ENCODE measurements around the gene GOLGA1. TPM values are rescaled to one million over a fixed set of nuclear protein-coding genes. Genes with fewer than 3 reads are reported as not detected.
A peak's percentile ranks its signal among the peaks of the same experiment; 100 is the strongest.

The GOLGA1 gene
- total and polyA plus RNA-seq, 12 donors = 6.8 to 26.0 (median 18.3) TPM

GRCh38 chr9:124861342-124862229 is 79.3 kb downstream of the GOLGA1 start, which contains the start of the genes ARPC5L and RPL35:
ARPC5L (plus strand) TSS chr9:124862130; CDS start chr9:124869291, 7,161 bp downstream.
RPL35 (minus strand) TSS chr9:124861957; CDS start chr9:124861912, 45 bp downstream.
- Histone ChIP-seq H3K27me3 (no peaks in the 10 kb centered on the region), H3K4me1 (peaks cover 9 to 42% (median 38%) of the 10 kb centered on the region in 9 donors), H3K36me3 (peaks cover 0 to 47% (median 36%) of the 10 kb centered on the region in 9 donors), H3K4me3 (peak within 1 kb of the TSS; percentile 75 to 100 (median 90)), H3K27ac (peak within 1 kb of the TSS; percentile 49 to 98 (median 89)), H3K9me3 (no peaks in the 10 kb centered on the region)
- ATAC-seq = peak; percentile 94 to 98 (median 96)
- peak; percentile 94 to 95 for DNase-seq
- TF ChIP-seq, protein P1, sequence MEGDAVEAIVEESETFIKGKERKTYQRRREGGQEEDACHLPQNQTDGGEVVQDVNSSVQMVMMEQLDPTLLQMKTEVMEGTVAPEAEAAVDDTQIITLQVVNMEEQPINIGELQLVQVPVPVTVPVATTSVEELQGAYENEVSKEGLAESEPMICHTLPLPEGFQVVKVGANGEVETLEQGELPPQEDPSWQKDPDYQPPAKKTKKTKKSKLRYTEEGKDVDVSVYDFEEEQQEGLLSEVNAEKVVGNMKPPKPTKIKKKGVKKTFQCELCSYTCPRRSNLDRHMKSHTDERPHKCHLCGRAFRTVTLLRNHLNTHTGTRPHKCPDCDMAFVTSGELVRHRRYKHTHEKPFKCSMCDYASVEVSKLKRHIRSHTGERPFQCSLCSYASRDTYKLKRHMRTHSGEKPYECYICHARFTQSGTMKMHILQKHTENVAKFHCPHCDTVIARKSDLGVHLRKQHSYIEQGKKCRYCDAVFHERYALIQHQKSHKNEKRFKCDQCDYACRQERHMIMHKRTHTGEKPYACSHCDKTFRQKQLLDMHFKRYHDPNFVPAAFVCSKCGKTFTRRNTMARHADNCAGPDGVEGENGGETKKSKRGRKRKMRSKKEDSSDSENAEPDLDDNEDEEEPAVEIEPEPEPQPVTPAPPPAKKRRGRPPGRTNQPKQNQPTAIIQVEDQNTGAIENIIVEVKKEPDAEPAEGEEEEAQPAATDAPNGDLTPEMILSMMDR (IDR thresholded peaks at IDR 0.05) = peak in 7 of 9 donors; percentile 14 to 47 (median 36)
- WGBS, 2 donors = 0 to 1% methylated on average over 75 to 92 of the region's 92 CpGs
- intact Hi-C loops (cut with DNase I) = no loop called here

DNA sequence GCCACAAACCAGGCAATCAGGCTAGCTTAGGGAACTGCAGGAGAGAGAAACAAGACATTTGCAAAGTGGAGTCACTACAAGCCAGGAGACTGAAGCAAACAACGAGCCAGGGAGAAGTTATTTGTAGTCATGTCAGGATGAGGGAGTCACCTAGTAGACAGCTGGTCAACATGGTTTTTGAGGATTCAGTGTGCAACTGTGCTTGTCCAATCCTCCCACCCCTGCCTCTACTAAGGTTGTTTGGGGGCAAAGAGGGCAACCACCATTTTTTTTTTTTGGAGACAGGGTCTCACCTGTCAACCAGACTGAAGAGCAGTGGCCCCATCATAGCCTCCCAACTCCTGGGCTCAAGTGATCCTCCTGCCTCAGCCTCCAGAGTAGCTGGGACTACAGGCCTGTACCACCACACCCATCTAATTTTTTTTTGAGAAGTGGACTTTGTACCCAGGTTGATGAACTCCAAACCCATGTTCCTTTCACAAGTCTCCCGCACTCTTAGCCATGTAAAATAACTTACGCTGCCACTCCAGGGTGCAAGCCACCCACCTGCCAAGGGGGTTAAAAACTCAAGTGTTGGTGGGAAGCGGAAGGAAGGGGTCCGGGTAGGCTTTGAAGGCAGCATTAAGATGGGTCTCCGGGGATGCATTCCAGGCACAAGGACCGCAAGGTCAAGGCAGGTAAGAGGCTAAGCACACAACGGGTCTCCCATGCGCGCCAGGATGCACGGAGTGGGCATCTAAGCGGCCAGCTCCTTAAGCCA is 80.1 kb downstream of the GOLGA1 start:
- peaks cover 9 to 42% (median 38%) of the 10 kb centered on the region in 9 donors for H3K4me1 ChIP-seq
- ATAC-seq (no peak), DNase-seq (no peak)
- no peaks in the 10 kb centered on the region for H3K27me3 ChIP-seq
- no peaks in the 10 kb centered on the region for H3K9me3 ChIP-seq
- peaks cover 0 to 51% (median 36%) of the 10 kb centered on the region in 9 donors for H3K36me3 ChIP-seq
- intact Hi-C loops (cut with DNase I) = no loop called here
- TF ChIP-seq, protein P1 (IDR thresholded peaks at IDR 0.05) = no peak
- 11 to 12% methylated on average over 11 to 12 of the region's 12 CpGs for WGBS, 2 donors
- peak overlapping the region; percentile 75 to 100 (median 90) for H3K4me3 ChIP-seq
- peak overlapping the region in 9 of 10 donors; percentile 84 to 98 (median 89) for H3K27ac ChIP-seq

DNA sequence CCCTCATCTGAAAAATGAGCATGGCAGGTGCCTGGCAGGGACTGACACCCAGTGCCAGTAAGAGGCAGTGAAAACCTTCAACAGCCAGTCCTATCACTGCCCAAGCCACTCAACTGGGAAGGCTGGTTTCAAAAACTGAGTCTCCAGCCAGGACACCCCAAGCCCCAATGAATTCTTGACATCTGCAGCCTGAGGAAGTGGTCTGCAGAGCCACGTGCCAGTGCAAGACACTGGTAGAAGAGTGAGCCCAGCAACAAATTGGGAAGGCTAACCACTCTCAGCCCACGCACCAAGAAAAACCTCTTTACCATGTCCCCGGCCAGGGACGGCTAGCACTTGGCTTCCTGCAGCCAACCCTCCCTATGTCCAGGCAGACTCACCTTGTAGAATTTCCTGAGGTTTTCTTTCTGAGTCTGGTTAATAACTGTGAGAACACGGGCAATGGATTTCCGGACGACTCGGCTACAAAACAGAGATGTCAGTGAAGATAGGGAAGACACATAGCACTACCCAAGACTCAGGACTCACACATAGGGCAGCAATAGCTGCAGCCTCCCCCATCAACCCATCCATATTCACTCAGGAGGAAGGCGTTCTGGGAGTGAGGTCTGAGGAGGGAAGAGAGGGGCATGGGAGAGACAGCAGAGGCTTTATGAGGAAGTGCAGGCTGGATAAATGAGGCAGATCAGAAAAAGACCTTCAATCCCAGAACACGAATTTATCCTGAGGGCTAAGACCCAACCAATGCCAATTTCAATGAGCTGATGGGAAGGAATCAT is 80.9 kb downstream of the GOLGA1 start:
- ATAC-seq (no peak), DNase-seq (no peak)
- Histone ChIP-seq H3K4me3 (peak overlapping the region in 7 of 10 donors; percentile 75 to 100 (median 91)), H3K27ac (peak overlapping the region in 1 of 10 donors; percentile 2), H3K9me3 (no peaks in the 10 kb centered on the region), H3K4me1 (peaks cover 9 to 42% (median 38%) of the 10 kb centered on the region in 9 donors), H3K36me3 (peaks cover 0 to 51% (median 36%) of the 10 kb centered on the region in 9 donors), H3K27me3 (no peaks in the 10 kb centered on the region)
- TF ChIP-seq, protein P1 (IDR thresholded peaks at IDR 0.05) = no peak
- WGBS, 2 donors = 59 to 62% methylated on average over 10 of the region's 10 CpGs
- intact Hi-C loops (cut with DNase I) = loop anchor here in 2 of 10 donors (10.0 kb wide), 2 partner anchors 285 to 515 kb away; partner anchors contain the start of gene SCAI (in 1 of the 2)
